HL-60 (cell line): ENCODE measurements around the gene CDH20.

Experiments used
- CTCF ChIP-seq: IDR thresholded peaks from one replicate; pipeline ENCODE4 v1.5.1; 2011; ENCODE audit warnings: low read length, control low read depth, inconsistent platforms; ENCODE audit not compliant: insufficient read depth
- POLR2AphosphoS5 ChIP-seq: IDR thresholded peaks from 2 replicates; pipeline ENCODE4 v1.6.1; 2012; ENCODE audit warnings: low read depth
- REST ChIP-seq: IDR thresholded peaks from 2 replicates; pipeline ENCODE4 v1.6.1; 2012; ENCODE audit warnings: low read depth; ENCODE audit not compliant: insufficient replicate concordance

GRCh38 chr18:61544178-61544577 lies 210.9 kb downstream of the CDH20 start:
- TF ChIP-seq CTCF = no peak
- TF ChIP-seq REST = no peak
- TF ChIP-seq POLR2AphosphoS5 = no peak
